G401.6 (cell line): ENCODE measurements around the gene MOB4.

Experiments used
- FAIRE-seq: peaks from 2 replicates; lab custom pipeline; 2012; peaks lifted over from hg19 to GRCh38; lab: Jason Lieb, UNC

Gene MOB4

GRCh38 chr2:197591339-197592072 is 75.6 kb downstream of the MOB4 start:
- FAIRE-seq: no peak

GRCh38 chr2:197596766-197597165 is 80.9 kb downstream of the MOB4 start:
- FAIRE-seq: no peak

GRCh38 chr2:197597166-197597565 is 81.3 kb downstream of the MOB4 start:
- no peak for FAIRE-seq

DNA sequence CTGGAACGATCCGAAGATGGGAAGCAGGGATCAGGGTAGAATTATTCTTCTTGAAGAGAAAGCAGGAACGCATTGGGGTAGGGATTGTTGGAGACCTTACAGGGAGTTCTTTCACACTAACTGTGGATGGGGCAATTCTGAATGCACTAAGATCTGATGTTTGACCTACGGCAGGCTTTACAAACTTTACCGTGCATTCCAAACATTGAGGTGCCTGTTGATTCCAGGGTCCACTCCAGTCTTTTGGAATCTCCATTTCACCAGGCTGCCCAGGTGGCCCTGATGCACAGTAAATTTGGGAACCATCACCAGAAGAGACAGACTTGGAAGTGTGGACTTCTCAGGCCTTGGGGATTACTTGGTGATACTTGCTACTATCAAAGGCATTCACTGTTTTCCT is 82.6 kb downstream of the MOB4 start:
- no peak for FAIRE-seq

DNA sequence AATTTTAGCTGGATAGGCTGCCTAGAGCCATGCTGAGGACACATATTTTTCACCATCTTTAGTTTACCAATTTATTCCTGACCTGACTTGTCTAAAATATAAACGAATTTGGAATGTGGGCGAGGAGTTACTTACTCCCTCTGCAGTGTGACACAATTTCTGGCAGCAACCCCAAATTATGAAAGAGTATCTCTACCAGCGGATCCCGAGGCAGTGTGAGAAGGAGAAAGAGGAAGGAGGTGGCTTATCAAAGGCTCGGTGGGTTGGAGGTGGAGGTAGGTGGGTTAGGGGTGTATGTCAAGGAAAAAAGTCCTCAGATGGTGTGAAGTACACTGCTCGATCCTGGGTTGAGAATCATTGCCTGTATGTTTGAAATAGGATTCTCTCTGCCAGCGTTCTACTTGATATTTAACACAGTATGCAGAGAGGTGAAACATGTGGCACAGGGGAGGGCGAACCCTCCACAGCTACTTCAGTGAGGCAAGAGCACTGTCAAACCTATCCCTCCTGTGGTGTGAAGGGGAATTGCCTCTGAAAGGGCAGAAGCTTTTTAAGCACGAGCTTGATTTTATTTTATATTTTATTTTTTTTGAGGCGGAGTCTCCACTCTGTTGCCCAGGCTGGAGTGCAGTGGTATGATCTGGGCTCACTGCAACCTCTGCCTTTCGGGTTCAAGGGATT is 83.6 kb downstream of the MOB4 start:
- no peak for FAIRE-seq

DNA sequence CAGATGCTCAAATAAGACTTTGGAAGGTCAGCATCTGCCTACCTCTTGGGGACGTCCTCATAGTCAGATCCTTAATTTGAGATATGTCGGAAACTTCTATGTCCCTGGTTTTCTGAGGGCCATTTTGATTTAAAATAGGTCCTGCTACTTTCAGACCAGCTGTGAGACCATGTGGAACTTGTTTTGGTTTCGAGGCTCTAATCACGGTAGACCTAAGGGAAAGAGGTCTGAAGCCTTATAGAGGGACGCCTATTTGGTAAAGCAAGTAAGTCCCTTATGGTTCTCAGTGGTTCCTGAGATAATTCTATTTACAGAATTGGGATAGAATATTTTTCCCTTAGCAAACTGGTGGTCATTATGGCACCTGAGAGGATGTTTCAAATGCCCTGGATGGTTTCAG is 84.4 kb downstream of the MOB4 start:
- FAIRE-seq: no peak

DNA sequence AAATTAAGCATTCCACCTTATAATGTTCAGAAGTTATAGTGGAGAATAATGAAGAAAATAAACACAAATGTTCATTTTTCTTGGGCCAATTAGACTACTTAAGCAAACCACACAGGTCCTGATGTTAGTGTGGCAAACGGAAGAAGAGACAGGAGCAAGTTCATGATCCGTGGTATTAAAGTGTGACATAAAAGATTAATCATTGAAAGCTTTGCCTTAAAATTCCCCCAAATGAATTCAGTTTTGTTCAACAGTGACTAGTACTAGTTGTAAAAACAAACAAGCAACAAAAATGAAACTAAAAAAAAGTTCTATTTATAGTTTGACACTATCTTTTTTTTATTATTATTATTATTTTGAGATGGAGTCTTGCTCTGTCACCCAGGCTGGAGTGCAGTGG is 85.9 kb downstream of the MOB4 start:
- no peak for FAIRE-seq
